Measurements from ENCODE around the gene HCRTR1.

DNA sequence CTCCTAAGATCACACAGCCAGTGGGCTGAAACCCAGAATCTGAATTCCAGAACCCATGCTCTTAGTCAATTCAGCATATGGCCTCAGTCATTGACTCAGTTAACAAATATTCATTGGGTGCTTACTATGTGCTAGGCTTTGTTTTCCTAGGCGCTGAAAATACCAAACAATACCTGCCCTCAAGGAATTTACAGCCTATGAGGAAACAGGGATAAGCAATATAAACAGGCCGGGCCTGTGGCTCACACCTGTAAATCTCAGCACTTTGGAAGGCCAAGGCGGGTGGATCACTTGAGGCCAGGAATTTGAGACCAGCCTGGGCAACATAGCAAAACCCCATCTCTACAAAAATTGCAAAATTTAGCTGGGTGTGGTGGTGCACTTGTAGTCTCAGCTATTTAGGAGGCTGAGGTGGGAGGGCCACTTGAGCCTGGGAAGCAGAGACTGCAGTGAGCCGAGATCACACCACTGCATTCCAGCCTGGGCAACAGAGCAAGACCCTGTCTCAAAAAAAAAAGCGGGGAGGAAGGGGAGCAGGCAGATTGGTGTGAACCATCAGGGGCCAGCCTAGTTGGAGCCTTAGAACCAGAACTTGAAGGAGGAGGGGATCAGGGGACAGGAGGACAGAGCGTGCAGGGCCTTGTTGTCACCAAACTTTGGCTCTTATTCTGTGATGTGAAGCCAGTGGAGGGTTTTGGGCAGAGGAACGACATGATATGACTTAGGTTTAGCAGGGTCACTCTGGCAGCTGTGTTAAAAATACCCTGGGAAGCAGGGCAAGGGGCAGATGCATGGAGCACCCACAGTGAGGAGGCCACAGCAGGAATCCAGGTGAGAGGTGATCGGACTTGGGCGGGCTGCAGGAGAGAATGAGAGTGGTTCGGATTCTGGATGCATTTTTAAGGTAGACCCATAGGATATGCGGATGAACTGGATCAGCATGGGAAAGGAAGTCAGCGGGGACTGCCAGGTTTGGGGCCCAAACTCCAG lies 35.4 kb upstream of the HCRTR1 start:
- TF ChIP-seq, protein P1, sequence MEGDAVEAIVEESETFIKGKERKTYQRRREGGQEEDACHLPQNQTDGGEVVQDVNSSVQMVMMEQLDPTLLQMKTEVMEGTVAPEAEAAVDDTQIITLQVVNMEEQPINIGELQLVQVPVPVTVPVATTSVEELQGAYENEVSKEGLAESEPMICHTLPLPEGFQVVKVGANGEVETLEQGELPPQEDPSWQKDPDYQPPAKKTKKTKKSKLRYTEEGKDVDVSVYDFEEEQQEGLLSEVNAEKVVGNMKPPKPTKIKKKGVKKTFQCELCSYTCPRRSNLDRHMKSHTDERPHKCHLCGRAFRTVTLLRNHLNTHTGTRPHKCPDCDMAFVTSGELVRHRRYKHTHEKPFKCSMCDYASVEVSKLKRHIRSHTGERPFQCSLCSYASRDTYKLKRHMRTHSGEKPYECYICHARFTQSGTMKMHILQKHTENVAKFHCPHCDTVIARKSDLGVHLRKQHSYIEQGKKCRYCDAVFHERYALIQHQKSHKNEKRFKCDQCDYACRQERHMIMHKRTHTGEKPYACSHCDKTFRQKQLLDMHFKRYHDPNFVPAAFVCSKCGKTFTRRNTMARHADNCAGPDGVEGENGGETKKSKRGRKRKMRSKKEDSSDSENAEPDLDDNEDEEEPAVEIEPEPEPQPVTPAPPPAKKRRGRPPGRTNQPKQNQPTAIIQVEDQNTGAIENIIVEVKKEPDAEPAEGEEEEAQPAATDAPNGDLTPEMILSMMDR (IDR thresholded peaks at IDR 0.05), result no peak
- no peak for TF ChIP-seq POLR2A (IDR thresholded peaks at IDR 0.05)
- TF ChIP-seq POLR2AphosphoS5 (IDR thresholded peaks at IDR 0.05), result no peak
